GM23338 (cell line): ENCODE data around the gene SMIM44. TPM values are rescaled to one million over a fixed set of nuclear protein-coding genes. Genes with fewer than 3 reads are reported as not detected.

Experiments
- ATAC-seq: fragments of 200-7000 bp; cut with Tn5 transposase; 3 replicates; pipeline ENCODE4 v1.9.1; 2020
- DNase-seq: peaks from one replicate; pipeline ENCODE4 v3.0.0-alpha.2; 2015; ENCODE audit warnings: low spot score
- H2AFZ ChIP-seq: fragments of 200-600 bp; sonication (generic); 2 replicates; pipeline ENCODE4 v1.8.0; 2016; ENCODE audit warnings: antibody characterized with exemption, mild to moderate bottlenecking, moderate library complexity
- H3F3A ChIP-seq: fragments of 200-600 bp; sonication (generic); replicated peaks from 2 replicates; pipeline ENCODE4 v1.8.0; 2017; ENCODE audit warnings: antibody characterized with exemption, mixed run types, low read depth
- H3K27ac ChIP-seq: fragments of 200-600 bp; sonication (generic); 2 replicates; pipeline ENCODE4 v1.6.1; 2016; ENCODE audit warnings: low read depth
- H3K27me3 ChIP-seq: fragments of 200-600 bp; sonication (generic); 2 replicates; pipeline ENCODE4 v1.8.0; 2016; ENCODE audit warnings: mild to moderate bottlenecking, mixed run types, moderate library complexity; ENCODE audit not compliant: insufficient read depth
- H3K36me3 ChIP-seq: fragments of 200-600 bp; sonication (generic); 2 replicates; pipeline ENCODE4 v1.8.0; 2016; ENCODE audit warnings: mild to moderate bottlenecking; ENCODE audit not compliant: insufficient read depth
- H3K4me1 ChIP-seq: fragments of 200-600 bp; sonication (generic); 2 replicates; pipeline ENCODE4 v1.8.0; 2016; ENCODE audit warnings: mild to moderate bottlenecking, moderate library complexity; ENCODE audit not compliant: insufficient read depth
- H3K4me2 ChIP-seq: fragments of 200-600 bp; sonication (generic); 2 replicates; pipeline ENCODE4 v1.7.1; 2017; ENCODE audit warnings: mixed run types
- H3K4me3 ChIP-seq: fragments of 200-600 bp; sonication (generic); 2 replicates; pipeline ENCODE4 v1.6.1; 2016; ENCODE audit warnings: mixed run types
- H3K79me2 ChIP-seq: fragments of 200-600 bp; sonication (generic); replicated peaks from 2 replicates; pipeline ENCODE4 v1.8.0; 2017; ENCODE audit warnings: mild to moderate bottlenecking; ENCODE audit not compliant: insufficient read depth
- H3K9me2 ChIP-seq: fragments of 200-600 bp; sonication (generic); 2 replicates; pipeline ENCODE4 v1.8.0; 2017; ENCODE audit not compliant: insufficient read depth
- H4K20me1 ChIP-seq: fragments of 200-600 bp; sonication (generic); replicated peaks from 2 replicates; pipeline ENCODE4 v1.8.0; 2017; ENCODE audit warnings: mild to moderate bottlenecking; ENCODE audit not compliant: insufficient read depth
- H3K27ac Mint-ChIP-seq: 2 replicates; pipeline ENCODE4 v1.8.0; 2020; ENCODE audit warnings: inconsistent platforms, mild to moderate bottlenecking, moderate library complexity, mixed read lengths
- H3K27me3 Mint-ChIP-seq: 3 replicates; pipeline ENCODE4 v1.8.0; 2022; ENCODE audit warnings: low read depth, mild to moderate bottlenecking, moderate library complexity, mixed read lengths, inconsistent platforms; ENCODE audit not compliant: insufficient read depth, poor library complexity
- H3K36me3 Mint-ChIP-seq: 3 replicates; pipeline ENCODE4 v1.8.0; 2021; ENCODE audit warnings: low read depth, mild to moderate bottlenecking, inconsistent platforms, moderate library complexity, mixed read lengths
- H3K4me1 Mint-ChIP-seq: 3 replicates; pipeline ENCODE4 v1.8.0; 2020; ENCODE audit warnings: mild to moderate bottlenecking, inconsistent platforms, mixed read lengths
- H3K4me3 Mint-ChIP-seq: 3 replicates; pipeline ENCODE4 v1.8.0; 2021; ENCODE audit warnings: moderate library complexity, mild to moderate bottlenecking, inconsistent platforms, mixed read lengths
- H3K9me3 Mint-ChIP-seq: 3 replicates; pipeline ENCODE4 v1.8.0; 2020; ENCODE audit warnings: moderate library complexity, mild to moderate bottlenecking, inconsistent platforms, mixed read lengths
- EZH2 ChIP-seq: fragments of 200-600 bp; sonication (generic); IDR thresholded peaks from one replicate; pipeline ENCODE4 v1.8.0; 2017; ENCODE audit warnings: antibody characterized with exemption, mild to moderate bottlenecking, low read depth; ENCODE audit not compliant: unreplicated experiment
- polyA plus RNA-seq: library from polyadenylated mRNA; unstranded; fragments of >200 nt; fragmentation: Nextera tagmentation; extraction: Ambion mirVana; gene quantifications from 2 replicates; pipeline ENCODE4 v1.2.1, GENCODE V29; 2016
- total RNA-seq: library from RNA; depleted of rRNA; stranded (reverse); fragments of >200 nt; shearing (Covaris generic); gene quantifications from 2 replicates; pipeline ENCODE4 v1.2.3, GENCODE V29; 2014
- TF ChIP-seq, protein P1 (sequence below), 2 experiments: fragments of 200-600 bp in 1 of 2; sonication (generic) in 1 of 2; conservative IDR thresholded peaks; 2 replicates each; pipeline versions ENCODE4 v1.5.1 to v1.6.1; 2016 to 2017; ENCODE audit warnings: antibody characterized with exemption in 2 of 2, low read depth in 2 of 2, mild to moderate bottlenecking in 2 of 2, moderate library complexity in 1 of 2

Gene SMIM44
- total and polyA plus RNA-seq, 2 experiments from 2014 or later = not detected

GRCh38 chr19:3471954-3472655, 11.1 kb downstream of the SMIM44 start:
- no peaks in the 10 kb centered on the region for H3K4me1 Mint-ChIP-seq

GRCh38 chr19:3470500-3471128, 12.6 kb downstream of the SMIM44 start:
- Histone ChIP-seq H3K4me2 (no peak overlapping the region), H3F3A (no peaks in the 10 kb centered on the region), H3K4me1 (peaks cover 3% of the 10 kb centered on the region; the same call in 1 of the 2 replicates), H3K4me3 (no peak overlapping the region), H3K79me2 (no peaks in the 10 kb centered on the region), H3K9me2 (no peaks in the 10 kb centered on the region), H3K36me3 (no peaks in the 10 kb centered on the region), H4K20me1 (no peaks in the 10 kb centered on the region), H2AFZ (no peak overlapping the region), H3K27ac (no peak overlapping the region), H3K27me3 (peaks cover 23% of the 10 kb centered on the region)
- TF ChIP-seq, protein P1, sequence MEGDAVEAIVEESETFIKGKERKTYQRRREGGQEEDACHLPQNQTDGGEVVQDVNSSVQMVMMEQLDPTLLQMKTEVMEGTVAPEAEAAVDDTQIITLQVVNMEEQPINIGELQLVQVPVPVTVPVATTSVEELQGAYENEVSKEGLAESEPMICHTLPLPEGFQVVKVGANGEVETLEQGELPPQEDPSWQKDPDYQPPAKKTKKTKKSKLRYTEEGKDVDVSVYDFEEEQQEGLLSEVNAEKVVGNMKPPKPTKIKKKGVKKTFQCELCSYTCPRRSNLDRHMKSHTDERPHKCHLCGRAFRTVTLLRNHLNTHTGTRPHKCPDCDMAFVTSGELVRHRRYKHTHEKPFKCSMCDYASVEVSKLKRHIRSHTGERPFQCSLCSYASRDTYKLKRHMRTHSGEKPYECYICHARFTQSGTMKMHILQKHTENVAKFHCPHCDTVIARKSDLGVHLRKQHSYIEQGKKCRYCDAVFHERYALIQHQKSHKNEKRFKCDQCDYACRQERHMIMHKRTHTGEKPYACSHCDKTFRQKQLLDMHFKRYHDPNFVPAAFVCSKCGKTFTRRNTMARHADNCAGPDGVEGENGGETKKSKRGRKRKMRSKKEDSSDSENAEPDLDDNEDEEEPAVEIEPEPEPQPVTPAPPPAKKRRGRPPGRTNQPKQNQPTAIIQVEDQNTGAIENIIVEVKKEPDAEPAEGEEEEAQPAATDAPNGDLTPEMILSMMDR (conservative IDR thresholded peaks at IDR 0.05; ENCODE audit: low read depth in 2 of 2) = no peak
- no peak for DNase-seq
- Mint-ChIP-seq H3K27ac (no peak overlapping the region), H3K27me3 (peaks cover 24% of the 10 kb centered on the region), H3K4me1 (peaks cover under 1% of the 10 kb centered on the region; the same call in 2 of the 3 replicates), H3K36me3 (peaks cover 11% of the 10 kb centered on the region; the same call in 2 of the 3 replicates), H3K4me3 (no peak overlapping the region), H3K9me3 (peaks cover 29% of the 10 kb centered on the region)
- no peak for ATAC-seq

More at GRCh38 chr19:3471954-3472655, 11.1 kb downstream of the SMIM44 start:
- peaks cover 13% of the 10 kb centered on the region; the same call in 1 of the 2 replicates for H3K27me3 ChIP-seq
- H3K4me2 ChIP-seq = no peak overlapping the region
- Mint-ChIP-seq H3K27ac (no peak overlapping the region), H3K27me3 (peaks cover 13% of the 10 kb centered on the region), H3K36me3 (peaks cover 11% of the 10 kb centered on the region; the same call in 2 of the 3 replicates), H3K9me3 (peaks cover 22% of the 10 kb centered on the region), H3K4me3 (no peak overlapping the region)
- H3K9me2 ChIP-seq = peaks cover 7% of the 10 kb centered on the region; the same call in 1 of the 2 replicates
- H4K20me1 ChIP-seq = no peaks in the 10 kb centered on the region
- H3F3A ChIP-seq = no peaks in the 10 kb centered on the region
- H3K4me1 ChIP-seq = no peaks in the 10 kb centered on the region
- ATAC-seq = peak; percentile 91
- DNase-seq = no peak
- H3K79me2 ChIP-seq = no peaks in the 10 kb centered on the region
- H3K4me3 ChIP-seq = no peak overlapping the region
- H3K36me3 ChIP-seq = no peaks in the 10 kb centered on the region
- TF ChIP-seq, protein P1 (conservative IDR thresholded peaks at IDR 0.05; ENCODE audit: low read depth in 2 of 2) = peak; percentile 86 to 89
- no peak for TF ChIP-seq EZH2
- no peak overlapping the region for H2AFZ ChIP-seq
- no peak overlapping the region for H3K27ac ChIP-seq
